ENCODE results near the gene PPM1K.

PPM1K gene

DNA sequence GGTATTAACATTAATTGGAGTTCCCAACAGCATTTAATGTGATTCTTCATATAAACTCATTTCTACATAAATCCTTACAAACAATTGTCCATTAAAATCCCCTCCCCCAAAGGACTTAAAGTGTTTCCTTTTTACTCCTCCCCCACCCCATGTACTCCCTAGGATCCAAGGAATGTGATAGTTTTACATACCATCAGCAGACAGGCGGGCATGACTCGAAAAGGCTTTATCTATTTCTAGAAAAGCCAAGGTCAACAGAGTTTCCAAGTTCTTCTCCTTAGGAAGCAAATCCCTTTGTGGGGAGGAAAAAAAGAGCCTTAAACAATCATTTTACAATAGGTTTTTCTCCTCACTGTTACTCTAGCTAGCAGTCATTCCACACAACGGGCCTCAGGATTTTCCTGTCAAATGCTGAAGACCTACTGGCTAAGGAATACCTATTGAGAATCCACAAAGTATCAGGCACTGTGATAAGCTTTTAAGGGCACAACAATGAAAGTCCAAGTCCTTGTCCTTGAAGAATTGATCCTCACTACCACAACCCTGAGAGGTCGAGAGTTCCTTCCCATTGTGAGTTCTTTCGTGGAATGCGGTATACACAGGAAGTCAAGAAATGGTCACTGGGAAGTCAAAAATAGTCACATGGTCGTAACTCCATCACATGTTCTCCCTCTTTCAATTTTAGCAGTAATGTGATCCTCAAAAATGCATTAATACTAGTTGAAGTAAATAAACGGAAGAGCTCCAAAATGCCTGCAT, 7.2 kb downstream of the PPM1K start:
- DNase-seq (ENCODE audit: low read depth), result no peak

DNA sequence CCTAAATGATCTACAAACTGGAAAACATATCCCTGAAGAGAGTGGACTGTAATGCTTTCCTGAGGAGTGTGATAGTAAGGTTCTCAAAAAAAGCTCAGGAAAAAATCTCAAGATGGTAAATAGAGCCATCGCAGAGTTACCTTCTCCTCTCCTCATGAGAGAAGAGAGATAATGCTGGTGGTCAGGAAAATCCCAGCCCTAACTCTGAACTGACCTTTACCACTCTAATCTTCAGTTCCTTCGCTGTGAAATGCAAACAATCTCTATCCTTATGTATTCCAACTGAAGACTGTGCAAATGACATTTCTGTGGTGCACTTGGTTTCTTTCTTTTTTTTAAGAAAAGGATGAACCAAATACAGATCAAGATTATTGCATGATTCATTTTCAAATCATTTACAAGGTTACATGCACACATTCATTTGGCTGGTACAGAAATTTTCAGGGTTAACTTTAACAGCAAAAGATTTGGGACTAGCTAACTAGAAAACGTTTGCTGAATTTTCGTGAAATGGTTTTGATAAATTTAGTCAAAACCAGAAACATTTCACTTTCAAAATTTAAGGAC, 8.3 kb downstream of the PPM1K start:
- no peak for DNase-seq (ENCODE audit: low read depth)

GRCh38 chr4:88275516-88275915, 8.8 kb downstream of the PPM1K start:
- DNase-seq (ENCODE audit: low read depth), result peak; percentile 39

- no peak for DNase-seq (ENCODE audit: low read depth)
Measured at GRCh38 chr4:88268913-88269312, 15.4 kb downstream of the PPM1K start.

DNA sequence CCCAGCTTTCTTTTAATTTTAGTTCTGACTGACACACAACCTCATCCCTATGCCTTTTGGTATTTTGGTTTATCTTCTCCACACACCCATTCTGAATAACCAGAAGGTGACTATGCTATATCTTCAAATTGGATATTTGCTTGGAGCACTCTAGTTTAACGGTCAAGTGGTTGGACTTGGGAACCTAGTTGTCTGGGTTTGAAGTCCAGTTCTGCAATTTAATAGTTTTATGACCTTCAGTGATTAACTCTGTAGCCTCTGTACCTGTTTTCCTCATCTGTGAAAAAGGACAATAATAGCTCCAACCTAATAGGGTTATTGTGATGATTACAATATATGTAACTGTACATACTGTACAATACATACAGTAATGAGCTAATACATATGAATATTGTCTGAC, 20.0 kb downstream of the PPM1K start:
- no peak for DNase-seq (ENCODE audit: low read depth)

- no peak for DNase-seq (ENCODE audit: low read depth)
Measured at GRCh38 chr4:88257726-88258125, 26.6 kb downstream of the PPM1K start.

GRCh38 chr4:88255111-88255510, 29.2 kb downstream of the PPM1K start:
- DNase-seq (ENCODE audit: low read depth), result no peak

DNA sequence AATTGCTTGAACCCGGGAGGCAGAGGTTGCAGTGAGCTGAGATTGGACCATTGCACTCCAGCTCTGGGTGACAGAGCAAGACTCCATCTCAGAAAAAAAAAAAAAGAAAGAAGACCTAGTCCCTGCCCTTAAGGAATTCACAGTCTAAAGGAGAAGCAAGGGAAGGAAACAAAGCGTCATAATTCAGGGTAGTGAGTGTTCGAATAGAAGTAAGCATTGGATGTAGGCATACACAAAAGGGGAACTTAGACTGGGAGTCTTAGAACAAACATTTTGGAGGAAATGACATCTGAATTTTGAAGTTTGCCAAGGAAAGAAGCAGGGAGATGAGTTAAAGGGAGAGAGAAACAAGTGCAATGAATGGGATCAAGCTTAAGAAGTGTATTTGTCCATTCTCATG, 32.4 kb downstream of the PPM1K start:
- no peak for DNase-seq (ENCODE audit: low read depth)

- no peak for DNase-seq (ENCODE audit: low read depth)
Measured at GRCh38 chr4:88247148-88247547, 37.2 kb downstream of the PPM1K start.

GRCh38 chr4:88246600-88246999, 37.8 kb downstream of the PPM1K start:
- DNase-seq (ENCODE audit: low read depth), result no peak

- no peak for DNase-seq (ENCODE audit: low read depth)
Measured at GRCh38 chr4:88244816-88245579, 39.4 kb downstream of the PPM1K start.

DNA sequence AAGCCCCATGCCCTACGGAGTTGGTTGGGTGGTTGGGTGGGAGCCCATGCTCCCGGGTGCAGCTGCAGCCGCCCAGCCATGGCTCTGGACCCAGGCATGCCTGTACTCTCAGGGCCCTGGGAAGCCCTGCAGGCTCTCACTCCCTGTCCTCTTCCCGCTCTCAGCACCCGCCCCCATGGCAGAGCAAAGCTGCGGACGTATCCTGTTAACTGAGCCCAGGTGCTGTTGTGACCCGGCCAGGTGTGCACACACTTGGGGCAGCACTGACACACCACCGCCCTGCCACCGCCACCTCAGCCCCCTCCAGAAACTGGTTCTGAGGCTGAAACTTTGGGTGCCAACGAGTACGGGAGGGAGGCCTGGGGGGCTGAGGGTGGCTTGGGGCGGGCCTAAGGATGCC, 40.3 kb downstream of the PPM1K start:
- DNase-seq (ENCODE audit: low read depth), result no peak

DNA sequence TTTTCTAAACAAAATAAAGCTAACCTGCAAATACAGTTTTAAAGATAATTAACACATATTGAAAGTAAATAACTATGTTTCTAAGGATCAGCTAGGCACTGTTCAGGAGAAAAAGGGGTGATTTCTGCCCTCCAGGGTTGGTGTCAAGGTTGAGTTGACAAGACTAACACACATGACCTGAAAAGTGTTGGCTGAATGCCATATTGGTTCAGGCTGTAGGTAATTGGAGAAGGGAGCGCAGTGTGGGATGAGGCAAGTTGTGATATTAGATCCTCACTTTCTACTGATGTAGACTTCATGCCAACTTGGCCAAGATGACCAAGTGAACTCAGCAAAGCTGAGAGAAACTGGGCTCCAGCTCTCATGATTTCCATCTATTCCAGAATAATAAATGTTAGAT, 42.2 kb downstream of the PPM1K start:
- DNase-seq (ENCODE audit: low read depth), result no peak

GRCh38 chr4:88240297-88240714, 44.1 kb downstream of the PPM1K start:
- DNase-seq (ENCODE audit: low read depth), result no peak

DNA sequence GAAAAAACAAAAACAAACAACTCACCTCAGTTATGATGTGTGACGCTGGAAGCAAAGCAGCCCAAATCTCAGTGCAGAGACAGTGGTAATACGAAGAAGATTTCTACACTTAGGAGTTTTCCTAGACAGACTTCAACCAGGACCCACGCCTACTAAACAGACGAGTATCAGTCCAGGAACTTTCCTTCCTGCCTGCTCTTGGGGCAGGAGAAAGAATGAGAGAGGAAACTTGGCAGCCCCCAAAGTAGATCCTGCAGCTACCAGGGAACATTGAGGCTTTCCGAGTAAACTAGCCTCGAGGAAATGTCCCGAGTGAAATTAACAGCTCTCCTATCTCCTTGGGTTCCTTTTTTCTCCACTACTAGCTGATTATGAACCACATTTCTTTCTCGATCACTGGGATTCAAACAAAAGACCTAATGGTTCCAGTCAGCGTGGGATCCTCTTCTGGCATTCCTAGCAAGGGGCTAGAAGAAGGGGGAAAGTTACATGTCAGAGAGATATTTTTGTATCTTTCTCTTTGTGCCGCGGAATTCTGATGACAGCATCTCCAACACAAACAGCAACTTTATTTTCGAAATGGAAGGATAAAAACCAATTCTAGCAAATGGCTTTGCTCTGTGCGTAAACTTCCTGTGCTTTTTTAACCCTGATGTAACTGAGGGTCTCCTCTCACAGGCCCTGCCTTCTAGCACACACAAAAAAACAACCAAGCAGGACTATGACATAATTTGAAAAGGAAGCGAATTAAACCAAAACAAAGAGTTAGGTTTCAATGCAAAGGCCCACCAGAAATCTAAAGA, 53.2 kb downstream of the PPM1K start:
- DNase-seq (ENCODE audit: low read depth), result no peak

GRCh38 chr4:88230461-88230891, 53.9 kb downstream of the PPM1K start:
- DNase-seq (ENCODE audit: low read depth), result no peak

DNA sequence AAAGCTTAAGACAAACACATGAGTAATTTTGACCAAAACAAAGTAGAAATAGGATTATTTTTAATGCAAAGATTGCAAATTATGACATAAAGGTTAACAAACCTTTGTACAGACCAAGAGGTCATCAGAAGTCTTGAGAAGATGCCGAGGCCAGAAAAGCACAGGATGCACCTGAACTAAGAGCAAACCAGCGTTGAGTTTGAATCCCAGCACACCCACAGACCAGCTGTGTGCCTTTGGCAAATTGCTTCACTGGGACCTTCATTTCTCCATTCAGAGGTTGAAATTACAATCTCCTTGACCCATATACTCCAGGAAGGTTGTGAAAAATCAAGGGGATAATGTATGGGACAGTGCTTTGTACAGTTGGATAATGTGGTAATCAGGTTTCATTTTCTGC, 56.6 kb downstream of the PPM1K start:
- DNase-seq (ENCODE audit: low read depth), result no peak

DNA sequence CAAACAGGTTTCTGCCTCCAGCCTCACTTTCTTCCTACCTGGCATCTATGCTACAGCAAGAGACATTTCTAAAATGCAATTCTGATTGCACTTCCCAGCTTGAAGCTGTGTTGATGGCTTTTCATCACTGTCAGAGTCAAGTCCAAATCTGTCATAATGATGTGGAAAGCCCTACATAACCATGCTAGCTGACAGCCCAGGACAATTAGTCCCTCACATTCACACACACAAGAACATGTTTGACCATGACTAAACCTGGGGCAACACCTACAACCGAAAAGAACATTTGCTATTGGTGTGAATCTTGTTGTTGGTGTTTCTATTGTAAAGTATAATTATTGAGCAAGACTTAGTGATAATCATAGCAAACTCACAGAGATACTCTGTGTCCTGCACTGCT, 58.2 kb downstream of the PPM1K start:
- DNase-seq (ENCODE audit: low read depth), result no peak

GRCh38 chr4:88225232-88226105, 58.9 kb downstream of the PPM1K start:
- DNase-seq (ENCODE audit: low read depth), result no peak

GRCh38 chr4:88223516-88223915, 60.8 kb downstream of the PPM1K start:
- DNase-seq (ENCODE audit: low read depth), result no peak

DNA sequence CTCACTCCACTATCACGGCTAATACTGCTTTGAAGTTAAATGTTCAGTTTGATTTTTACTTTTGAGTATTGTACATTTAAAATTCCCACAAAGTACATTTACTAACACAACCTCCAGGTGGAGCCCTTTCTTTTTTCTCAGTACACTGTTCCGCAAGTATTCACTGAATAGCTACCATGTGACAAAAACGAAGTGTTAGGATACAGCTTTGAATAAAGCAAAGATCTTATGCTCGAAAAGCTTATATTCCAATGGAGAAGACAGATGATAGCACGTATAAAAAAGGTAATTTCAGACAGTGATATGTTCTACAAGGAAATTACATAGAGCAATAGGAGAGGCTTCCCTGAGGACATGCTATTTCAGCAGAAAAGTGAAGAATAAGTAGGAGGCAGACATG, 65.3 kb downstream of the PPM1K start:
- no peak for DNase-seq (ENCODE audit: low read depth)
